Measurements from ENCODE around the gene RDX.
"Not testable (repeated sequence)": the region's sequence is repeated elsewhere in the genome, so short reads cannot be mapped to it uniquely, and the experiment has no call there.

The RDX gene

DNA sequence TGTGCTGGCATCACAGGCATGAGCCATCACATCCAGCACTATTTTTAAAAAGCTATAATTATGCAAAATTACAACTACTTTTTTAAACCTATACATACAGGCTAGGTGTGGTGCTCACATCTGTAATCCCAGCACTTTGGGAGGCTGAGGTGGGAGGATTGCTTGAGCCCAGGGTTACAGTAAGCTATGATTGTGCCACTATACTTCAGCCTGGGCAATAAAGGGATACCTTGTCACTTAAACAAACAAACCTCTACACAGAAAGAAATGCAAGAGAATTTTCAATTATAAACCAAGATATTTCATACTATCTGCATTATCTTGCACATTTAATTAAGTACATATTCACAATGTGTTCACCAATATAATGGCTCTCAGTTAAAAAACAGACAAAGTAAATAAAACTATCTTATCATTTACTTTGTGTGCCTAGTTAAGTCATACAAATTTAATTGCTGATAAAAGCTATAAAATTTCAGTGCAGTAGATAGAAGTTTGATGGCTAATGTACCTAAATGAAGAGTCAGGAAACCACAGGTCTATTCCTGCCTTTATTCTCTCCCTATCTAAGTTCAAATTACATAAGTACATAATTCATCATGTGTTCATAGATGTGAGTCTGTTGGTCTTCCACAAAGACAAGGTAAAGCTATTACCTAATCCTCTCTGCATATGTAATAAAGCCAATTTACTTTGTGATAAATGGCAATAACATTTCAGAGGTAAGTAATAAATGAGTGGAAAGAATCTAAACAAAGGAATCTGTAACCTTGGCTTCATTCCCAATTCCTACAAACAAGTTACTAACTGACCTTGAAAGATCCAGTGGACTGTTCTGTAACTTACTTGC is 9.0 kb upstream of the RDX start:
- no peak for DNase-seq (ENCODE audit: low read depth)

DNA sequence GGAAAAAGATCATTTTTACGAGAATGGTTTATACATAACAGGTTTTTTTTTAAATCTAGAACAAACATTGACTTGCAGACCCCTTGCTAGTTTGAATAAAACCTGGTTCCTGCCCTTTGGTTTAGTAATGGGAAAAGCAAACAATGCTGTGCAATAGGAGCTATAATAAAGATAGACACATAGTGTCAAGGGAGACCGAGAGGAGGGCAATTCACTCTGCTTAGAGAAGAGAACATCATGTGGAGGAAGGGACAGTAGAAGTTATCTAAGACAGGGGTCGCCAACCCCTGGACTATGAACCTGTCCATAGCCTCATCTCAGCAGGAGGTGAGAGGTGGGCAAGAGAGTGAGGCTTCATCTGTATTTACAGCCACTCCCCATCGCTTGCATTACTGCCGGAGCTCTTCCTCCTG is 7.0 kb upstream of the RDX start:
- DNase-seq (ENCODE audit: low read depth): no peak

DNA sequence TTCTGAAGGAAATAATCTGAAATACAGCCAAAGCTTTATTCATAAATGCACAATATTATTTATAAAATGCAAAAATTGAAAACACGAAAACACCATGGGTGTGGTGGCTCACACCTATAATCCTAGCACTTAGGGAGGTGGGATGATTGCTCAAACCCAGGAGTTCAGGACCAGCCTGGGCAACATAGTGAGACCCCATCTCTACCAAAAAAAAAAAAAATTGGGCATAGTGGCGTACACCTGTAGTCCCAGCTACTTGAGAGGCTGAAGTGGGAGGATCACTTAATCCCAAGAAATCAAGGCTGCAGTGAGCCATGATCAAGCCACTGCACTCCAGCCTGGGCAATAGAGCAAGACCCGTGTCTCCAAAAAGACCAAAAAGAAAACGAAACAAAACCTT is 5.2 kb upstream of the RDX start:
- no peak for DNase-seq (ENCODE audit: low read depth)

DNA sequence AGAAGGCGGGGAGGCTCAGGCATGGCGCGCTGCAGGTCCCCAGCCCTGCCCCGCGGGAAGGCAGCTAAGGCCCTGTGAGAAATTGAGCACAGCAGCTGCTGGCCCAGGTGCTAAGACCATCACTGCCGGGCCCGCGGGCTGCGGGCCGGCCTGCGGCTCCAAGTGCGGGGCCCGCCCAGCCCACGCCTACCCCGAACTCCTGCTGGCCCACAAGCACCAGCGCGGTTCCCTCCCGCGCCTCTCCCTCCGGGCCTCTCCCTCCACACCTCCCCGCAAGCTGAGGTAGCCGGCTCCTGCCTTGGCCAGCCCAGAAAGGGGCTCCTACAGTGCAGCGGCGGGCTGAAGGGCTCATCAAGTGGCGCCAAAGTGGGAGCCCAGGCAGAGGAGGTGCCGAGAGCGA is 4.6 kb upstream of the RDX start:
- no peak for DNase-seq (ENCODE audit: low read depth)

- no peak for DNase-seq (ENCODE audit: low read depth)
Observed at GRCh38 chr11:110299006-110299785, 2.8 kb upstream of the RDX start.

DNA sequence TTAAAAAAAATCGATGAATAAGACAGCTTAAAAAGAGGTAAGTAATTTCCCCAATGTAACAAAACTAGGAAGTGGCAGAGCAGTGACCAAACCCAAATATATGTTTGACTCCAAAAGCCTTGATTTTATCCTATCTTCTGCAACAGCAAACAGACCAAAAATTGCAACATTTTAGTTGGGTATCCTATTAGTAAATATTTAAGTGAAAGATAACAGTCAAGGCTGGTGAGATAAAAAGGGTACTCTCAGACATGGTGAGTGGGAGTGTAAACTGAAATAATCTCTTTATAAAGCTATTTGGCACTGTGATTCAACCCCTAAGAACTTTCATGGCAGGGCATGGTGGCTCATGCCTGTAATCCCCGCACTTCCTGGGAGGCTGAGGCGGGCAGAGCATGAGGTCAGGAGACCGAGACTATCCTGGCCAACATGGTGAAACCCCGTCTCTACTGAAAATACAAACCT is 1.9 kb upstream of the RDX start:
- no peak for DNase-seq (ENCODE audit: low read depth)

- no peak for DNase-seq (ENCODE audit: low read depth)
Observed at GRCh38 chr11:110297726-110298300, 1.4 kb upstream of the RDX start.

DNA sequence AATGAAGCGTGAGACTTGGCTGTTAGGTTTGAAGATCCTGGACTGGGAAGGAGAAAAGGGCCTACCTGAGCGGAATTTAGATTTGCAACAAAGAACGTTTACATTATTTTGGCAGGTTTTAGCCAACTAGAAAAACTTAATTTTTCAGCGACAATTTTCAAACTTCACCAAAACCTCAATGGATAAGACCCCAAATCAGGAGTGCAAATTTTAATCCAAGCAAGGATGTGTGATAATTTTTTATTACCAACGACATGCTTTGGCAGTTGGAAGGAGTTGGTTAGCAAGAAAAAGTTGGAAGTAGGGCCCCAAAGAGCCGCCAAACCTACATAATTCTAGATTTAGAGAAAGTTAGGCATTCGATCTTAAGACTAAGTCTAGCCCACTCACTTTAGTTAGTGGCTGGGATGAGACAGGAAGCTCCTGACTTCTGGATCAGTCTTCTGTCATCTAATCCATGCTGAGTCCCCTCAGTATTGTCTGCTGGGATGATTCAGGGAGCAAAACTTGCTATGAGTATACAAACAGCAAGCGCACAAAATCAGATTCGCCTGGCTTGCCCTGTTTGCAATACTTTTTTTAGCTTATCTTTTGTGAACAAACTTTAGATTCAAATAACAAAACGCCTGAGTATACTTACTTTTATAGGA is 787 bp upstream of the RDX start:
- DNase-seq (ENCODE audit: low read depth): no peak

DNA sequence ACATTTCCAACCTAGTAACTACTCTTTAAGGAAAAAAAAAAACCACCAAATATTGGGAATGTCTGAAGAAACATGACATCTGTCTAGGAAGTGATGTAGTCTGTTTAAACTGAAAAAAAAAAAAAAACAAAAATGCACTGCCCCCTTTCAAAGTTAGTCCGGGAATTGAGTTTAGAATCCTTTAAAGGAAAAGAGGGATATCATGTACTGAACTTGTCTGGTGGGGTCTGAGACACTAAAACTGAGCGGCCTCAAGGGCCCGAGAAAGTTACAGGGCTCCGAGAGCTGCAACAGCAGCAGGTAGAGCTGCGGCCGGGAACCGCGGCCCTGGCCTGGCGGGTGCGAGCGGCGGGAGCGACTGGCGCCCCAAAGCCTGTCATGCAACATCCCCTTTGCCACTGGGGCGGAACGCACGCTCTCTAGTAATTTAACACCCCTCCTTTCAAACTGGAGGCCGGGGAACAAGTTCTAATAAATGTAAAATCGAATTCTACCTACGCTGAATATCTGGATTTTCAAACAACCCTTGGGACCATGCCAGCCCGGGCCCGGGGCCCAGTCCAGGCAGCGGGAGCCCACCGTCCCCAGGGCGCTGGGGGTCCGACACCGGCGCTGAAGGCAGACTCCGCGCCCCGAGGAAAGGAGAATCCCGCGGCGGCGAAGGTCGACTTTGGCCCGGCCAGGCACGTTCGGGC is 736 bp downstream of the RDX start:
- DNase-seq (ENCODE audit: low read depth): no peak

GRCh38 chr11:110295086-110295485 is 1.3 kb downstream of the RDX start:
- DNase-seq (ENCODE audit: low read depth): no peak

GRCh38 chr11:110294509-110294908 is 1.9 kb downstream of the RDX start:
- no peak for DNase-seq (ENCODE audit: low read depth)

DNA sequence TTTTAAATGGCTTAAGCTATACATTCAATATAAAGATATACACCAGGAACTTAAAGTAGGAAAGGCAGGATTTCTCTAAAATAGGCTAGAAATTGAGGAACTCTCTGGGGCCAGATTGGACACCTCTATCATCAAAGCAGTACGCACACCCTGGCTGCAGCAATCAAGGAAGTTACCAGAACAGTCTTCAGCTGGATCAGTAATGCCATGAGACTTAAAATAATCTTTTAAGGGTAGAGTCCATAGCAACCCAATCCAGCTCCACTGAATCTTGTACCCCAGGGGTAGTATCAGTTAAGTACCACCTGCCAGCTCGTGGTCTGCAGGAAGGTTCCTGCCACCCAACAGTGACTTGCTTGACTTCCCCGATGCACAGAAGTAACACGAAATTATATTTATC is 3.0 kb downstream of the RDX start:
- DNase-seq (ENCODE audit: low read depth): no peak

DNA sequence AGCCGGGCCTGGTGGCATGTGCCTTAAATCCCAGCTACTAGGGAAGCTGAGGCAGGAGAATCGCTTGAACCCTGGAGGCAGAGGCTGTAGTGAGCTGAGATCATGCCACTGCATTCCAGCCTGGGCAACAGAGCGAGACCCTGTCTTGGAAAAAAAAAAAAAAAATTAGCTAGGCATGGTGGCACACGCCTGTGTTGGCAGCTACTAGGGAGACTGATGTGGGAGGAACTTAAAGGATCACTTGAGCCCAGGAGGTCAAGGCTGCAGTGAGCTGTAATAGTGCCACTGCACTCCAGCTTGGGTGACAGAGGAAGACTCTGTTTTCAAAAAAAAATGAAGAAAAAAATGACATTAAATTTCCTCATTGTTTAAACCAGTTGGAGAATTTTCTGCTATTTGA is 4.3 kb downstream of the RDX start:
- DNase-seq (ENCODE audit: low read depth): not testable (repeated sequence)

- no peak for DNase-seq (ENCODE audit: low read depth)
Observed at GRCh38 chr11:110290591-110291334, 5.7 kb downstream of the RDX start.

DNA sequence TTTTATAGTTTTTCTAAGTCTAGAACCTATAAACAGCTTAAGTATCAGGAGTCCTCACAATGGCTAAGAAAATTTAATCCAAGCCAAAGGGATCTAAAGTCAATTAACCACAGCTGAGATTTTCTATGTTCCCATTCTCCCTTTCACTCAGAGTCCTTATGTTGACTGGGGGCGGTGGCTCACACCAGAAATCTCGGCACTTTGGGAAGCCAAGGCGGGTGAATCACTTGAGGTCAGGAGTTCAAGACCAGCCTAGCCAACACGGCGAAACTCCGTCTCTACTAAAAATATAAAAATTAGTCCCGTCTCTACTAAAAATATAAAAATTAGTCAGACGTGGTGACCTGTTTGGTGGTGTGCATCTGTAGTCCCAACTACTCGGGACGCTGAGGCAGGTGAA is 6.9 kb downstream of the RDX start:
- no peak for DNase-seq (ENCODE audit: low read depth)

- DNase-seq (ENCODE audit: low read depth): no peak
Observed at GRCh38 chr11:110287537-110287936, 8.9 kb downstream of the RDX start.

- DNase-seq (ENCODE audit: low read depth): no peak
Observed at GRCh38 chr11:110286298-110287040, 9.9 kb downstream of the RDX start.

GRCh38 chr11:110283862-110284261 is 12.6 kb downstream of the RDX start:
- no peak for DNase-seq (ENCODE audit: low read depth)

- not testable (repeated sequence) for DNase-seq (ENCODE audit: low read depth)
Observed at GRCh38 chr11:110280595-110280994, 15.8 kb downstream of the RDX start.

- DNase-seq (ENCODE audit: low read depth): no peak
Observed at GRCh38 chr11:110279881-110280280, 16.5 kb downstream of the RDX start.
